ENCODE data around the gene CLSTN2. TPM values are rescaled to one million over a fixed set of nuclear protein-coding genes. Genes with fewer than 3 reads are reported as not detected.

CLSTN2 gene
- total and polyA plus RNA-seq, 2 of the 13 experiments (the other 11 are each of a cell fraction or from before 2014, with no cell fraction given) = not detected

DNA sequence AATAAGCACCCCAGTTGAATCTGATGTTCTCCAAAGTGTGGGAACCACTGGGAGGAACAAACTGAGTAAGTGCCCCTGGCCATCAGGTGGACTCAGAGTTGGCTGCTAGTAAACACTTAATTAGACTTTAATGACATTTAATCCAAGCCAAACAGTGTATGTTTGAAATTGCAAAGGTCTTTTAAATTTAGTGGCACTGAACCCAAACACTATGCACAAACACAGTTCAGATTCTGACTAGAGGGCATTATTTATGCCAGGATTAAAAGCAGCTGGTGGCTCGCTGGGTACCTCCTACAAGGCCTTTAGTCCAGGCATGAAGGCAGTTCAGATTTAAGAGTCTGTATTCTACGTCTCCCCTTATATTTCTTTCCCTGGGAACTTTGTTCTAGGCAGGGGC, 264.8 kb downstream of the CLSTN2 start (continued):
- TF ChIP-seq, protein P1, sequence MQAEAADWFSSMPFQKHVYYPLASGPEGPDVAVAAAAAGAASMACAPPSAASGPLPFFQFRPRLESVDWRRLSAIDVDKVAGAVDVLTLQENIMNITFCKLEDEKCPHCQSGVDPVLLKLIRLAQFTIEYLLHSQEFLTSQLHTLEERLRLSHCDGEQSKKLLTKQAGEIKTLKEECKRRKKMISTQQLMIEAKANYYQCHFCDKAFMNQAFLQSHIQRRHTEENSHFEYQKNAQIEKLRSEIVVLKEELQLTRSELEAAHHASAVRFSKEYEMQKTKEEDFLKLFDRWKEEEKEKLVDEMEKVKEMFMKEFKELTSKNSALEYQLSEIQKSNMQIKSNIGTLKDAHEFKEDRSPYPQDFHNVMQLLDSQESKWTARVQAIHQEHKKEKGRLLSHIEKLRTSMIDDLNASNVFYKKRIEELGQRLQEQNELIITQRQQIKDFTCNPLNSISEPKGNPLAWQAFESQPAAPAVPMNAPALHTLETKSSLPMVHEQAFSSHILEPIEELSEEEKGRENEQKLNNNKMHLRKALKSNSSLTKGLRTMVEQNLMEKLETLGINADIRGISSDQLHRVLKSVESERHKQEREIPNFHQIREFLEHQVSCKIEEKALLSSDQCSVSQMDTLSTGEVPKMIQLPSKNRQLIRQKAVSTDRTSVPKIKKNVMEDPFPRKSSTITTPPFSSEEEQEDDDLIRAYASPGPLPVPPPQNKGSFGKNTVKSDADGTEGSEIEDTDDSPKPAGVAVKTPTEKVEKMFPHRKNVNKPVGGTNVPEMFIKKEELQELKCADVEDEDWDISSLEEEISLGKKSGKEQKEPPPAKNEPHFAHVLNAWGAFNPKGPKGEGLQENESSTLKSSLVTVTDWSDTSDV (CRISPR knock-in tag; IDR thresholded peaks at IDR 0.05) = no peak
- TF ChIP-seq MEIS1 (CRISPR knock-in tag; IDR thresholded peaks at IDR 0.05; ENCODE audit: borderline replicate concordance) (no peak), SIN3B (IDR thresholded peaks at IDR 0.05; ENCODE audit: low read length) (no peak), KLF6 (CRISPR knock-in tag; IDR thresholded peaks at IDR 0.05) (no peak)

GRCh38 chr3:140203510-140203909, 268.5 kb downstream of the CLSTN2 start:
- in situ Hi-C loops (cut with HindIII; ENCODE audit: extremely low pct_ligation_motif_present, low pct_unique_long_range_greater_than_20kb) = no loop called here
- TF ChIP-seq, protein P2, sequence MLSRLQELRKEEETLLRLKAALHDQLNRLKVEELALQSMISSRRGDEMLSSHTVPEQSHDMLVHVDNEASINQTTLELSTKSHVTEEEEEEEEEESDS (CRISPR knock-in tag; IDR thresholded peaks at IDR 0.05; ENCODE audit: borderline replicate concordance) = no peak
- TF ChIP-seq ZNF691 (CRISPR knock-in tag; IDR thresholded peaks at IDR 0.05; ENCODE audit: borderline replicate concordance, low read depth) (no peak), POGZ (CRISPR knock-in tag; IDR thresholded peaks at IDR 0.05) (no peak), ZNF776 (CRISPR knock-in tag; IDR thresholded peaks at IDR 0.05) (no peak), ZMAT3 (CRISPR knock-in tag; conservative IDR thresholded peaks at IDR 0.05) (no peak), ZSCAN20 (CRISPR knock-in tag; IDR thresholded peaks at IDR 0.05; ENCODE audit: borderline replicate concordance) (no peak), ZFP82 (CRISPR knock-in tag; IDR thresholded peaks at IDR 0.05; ENCODE audit: borderline replicate concordance) (no peak), RBM22 (optimal IDR thresholded peaks at IDR 0.05; ENCODE audit: low read length) (no peak), FOXP1 (IDR thresholded peaks at IDR 0.05) (no peak), FOXP1 (CRISPR knock-in tag; IDR thresholded peaks at IDR 0.05) (no peak), SRSF4 (IDR thresholded peaks at IDR 0.05; ENCODE audit: low read depth, low read length, poor library complexity, severe bottlenecking) (no peak), MIER3 (CRISPR knock-in tag; IDR thresholded peaks at IDR 0.05; ENCODE audit: borderline replicate concordance) (no peak)
- TF ChIP-seq, protein P3, sequence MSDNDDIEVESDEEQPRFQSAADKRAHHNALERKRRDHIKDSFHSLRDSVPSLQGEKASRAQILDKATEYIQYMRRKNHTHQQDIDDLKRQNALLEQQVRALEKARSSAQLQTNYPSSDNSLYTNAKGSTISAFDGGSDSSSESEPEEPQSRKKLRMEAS (IDR thresholded peaks at IDR 0.05) = no peak

More at GRCh38 chr3:140203510-140203909, 268.5 kb downstream of the CLSTN2 start:
- Histone ChIP-seq H3K4me1 (ENCODE audit: insufficient read depth, low read length) (no peaks in the 10 kb centered on the region), H4K20me1 (ENCODE audit: insufficient read depth, low read length) (no peaks in the 10 kb centered on the region), H3K27ac (ENCODE audit: extremely low read length, insufficient read depth, low read length) (no peak overlapping the region), H3K27me3 (ENCODE audit: control insufficient read depth in 1 of 2, insufficient read depth in 2 of 2, low read length in 2 of 2) (no peaks in the 10 kb centered on the region), H2AFZ (ENCODE audit: low read length) (no peak overlapping the region), H3K9me3 (ENCODE audit: low read length) (no peaks in the 10 kb centered on the region), H3K79me2 (ENCODE audit: insufficient read depth, low read length) (no peaks in the 10 kb centered on the region), H3K36me3 (replicated peaks in 1 of 2; ENCODE audit: control insufficient read depth in 1 of 2, insufficient read depth in 2 of 2, low read length in 2 of 2) (no peaks in the 10 kb centered on the region), H3K4me2 (ENCODE audit: low read depth, low read length) (no peak overlapping the region), H3K4me3 (replicated peaks in 1 of 3; ENCODE audit: insufficient read depth in 1 of 3, low read depth in 2 of 3, low read length in 3 of 3) (no peak overlapping the region), H3K9ac (ENCODE audit: insufficient read depth, low read depth, low read length) (no peak overlapping the region)
- no TSS peak for BruUV-seq (replicated peaks)
- DNase-seq (ENCODE audit: low spot score) (no peak), FAIRE-seq (no peak), ATAC-seq (no peak)
- ChIA-PET POLR2A (no interaction called here), CTCF (ENCODE audit: low intra/inter-chr PET ratio, low total read pairs) (no interaction called here)
- WGBS (ENCODE audit: low lambda C conversion rate) = 0% methylated on average over 4 of the region's 4 CpGs
- intact Hi-C loops (cut with micrococcal nuclease; ENCODE audit: unreplicated experiment) = no loop called here
